ENCODE data around the gene VSTM1. TPM values are rescaled to one million over a fixed set of nuclear protein-coding genes. Genes with fewer than 3 reads are reported as not detected.

VSTM1 gene
- total RNA-seq, 1 donor from 2014 or later: not detected

GRCh38 chr19:54011507-54012211, 52.0 kb downstream of the VSTM1 start:
- Histone ChIP-seq H3K4me1 (no peaks in the 10 kb centered on the region), H3K4me3 (no peak overlapping the region), H3K36me3 (no peaks in the 10 kb centered on the region), H3K27me3 (ENCODE audit: low read depth) (peaks cover 97% of the 10 kb centered on the region), H3K9me3 (replicated peaks) (no peaks in the 10 kb centered on the region), H3K27ac (replicated peaks) (no peak overlapping the region)
- no peak for TF ChIP-seq CTCF (IDR thresholded peaks at IDR 0.05; ENCODE audit: borderline replicate concordance)
- intact Hi-C loops (cut with micrococcal nuclease): no loop called here
- no peak for DNase-seq

- no peaks in the 10 kb centered on the region for H3K36me3 ChIP-seq
- TF ChIP-seq CTCF (IDR thresholded peaks at IDR 0.05; ENCODE audit: borderline replicate concordance): no peak
- H3K27ac ChIP-seq (replicated peaks): no peak overlapping the region
- H3K4me3 ChIP-seq: no peak overlapping the region
- no peak for DNase-seq
- H3K9me3 ChIP-seq (replicated peaks): no peaks in the 10 kb centered on the region
- H3K4me1 ChIP-seq: no peaks in the 10 kb centered on the region
- intact Hi-C loops (cut with micrococcal nuclease): no loop called here
- H3K27me3 ChIP-seq (ENCODE audit: low read depth): peaks cover 96% of the 10 kb centered on the region
Measured at GRCh38 chr19:54010474-54010873, 53.2 kb downstream of the VSTM1 start.

GRCh38 chr19:54009440-54009839, 54.3 kb downstream of the VSTM1 start:
- Histone ChIP-seq H3K36me3 (no peaks in the 10 kb centered on the region), H3K27ac (replicated peaks) (no peak overlapping the region), H3K4me3 (no peak overlapping the region), H3K9me3 (replicated peaks) (no peaks in the 10 kb centered on the region), H3K4me1 (no peaks in the 10 kb centered on the region), H3K27me3 (ENCODE audit: low read depth) (peaks cover 98% of the 10 kb centered on the region)
- no peak for TF ChIP-seq CTCF (IDR thresholded peaks at IDR 0.05; ENCODE audit: borderline replicate concordance)
- DNase-seq: no peak
- intact Hi-C loops (cut with micrococcal nuclease): no loop called here

GRCh38 chr19:54002495-54003315, 61.0 kb downstream of the VSTM1 start:
- Histone ChIP-seq H3K4me3 (no peak overlapping the region), H3K36me3 (no peaks in the 10 kb centered on the region), H3K9me3 (replicated peaks) (no peaks in the 10 kb centered on the region), H3K27me3 (ENCODE audit: low read depth) (peaks cover 96% of the 10 kb centered on the region), H3K27ac (replicated peaks) (no peak overlapping the region), H3K4me1 (no peaks in the 10 kb centered on the region)
- intact Hi-C loops (cut with micrococcal nuclease): no loop called here
- DNase-seq: no peak
- TF ChIP-seq CTCF (IDR thresholded peaks at IDR 0.05; ENCODE audit: borderline replicate concordance): no peak

GRCh38 chr19:54001496-54001895, 62.2 kb downstream of the VSTM1 start:
- Histone ChIP-seq H3K4me1 (no peaks in the 10 kb centered on the region), H3K9me3 (replicated peaks) (no peaks in the 10 kb centered on the region), H3K27ac (replicated peaks) (no peak overlapping the region), H3K4me3 (no peak overlapping the region), H3K27me3 (ENCODE audit: low read depth) (peaks cover 97% of the 10 kb centered on the region), H3K36me3 (no peaks in the 10 kb centered on the region)
- DNase-seq: no peak
- TF ChIP-seq CTCF (IDR thresholded peaks at IDR 0.05; ENCODE audit: borderline replicate concordance): no peak
- intact Hi-C loops (cut with micrococcal nuclease): no loop called here
